GM08714 (cell line): Measurements from ENCODE around the gene FBLN7.

ENCODE experiments used
- H3K4me3 ChIP-seq: fragments of 200-500 bp; sonication (Bioruptor generic); 2 replicates; pipeline ENCODE4 v1.5.1; 2014; ENCODE audit warnings: mild to moderate bottlenecking, low read length, inconsistent platforms
- ZNF274 ChIP-seq: IDR thresholded peaks from 2 replicates; pipeline ENCODE4 v1.6.1; 2012; ENCODE audit warnings: mild to moderate bottlenecking, low read depth, low read length

FBLN7 gene

GRCh38 chr2:112159454-112159921, 21.3 kb downstream of the FBLN7 start:
- no peak overlapping the region for H3K4me3 ChIP-seq
- no peak for TF ChIP-seq ZNF274

GRCh38 chr2:112160283-112161250, 22.4 kb downstream of the FBLN7 start:
- TF ChIP-seq ZNF274 = no peak
- H3K4me3 ChIP-seq = no peak overlapping the region

GRCh38 chr2:112161431-112162145, 23.4 kb downstream of the FBLN7 start:
- no peak overlapping the region for H3K4me3 ChIP-seq
- TF ChIP-seq ZNF274 = no peak

- H3K4me3 ChIP-seq = no peak overlapping the region
- no peak for TF ChIP-seq ZNF274
Observed at GRCh38 chr2:112162341-112162740, 24.2 kb downstream of the FBLN7 start.

- no peak overlapping the region for H3K4me3 ChIP-seq
- no peak for TF ChIP-seq ZNF274
Observed at GRCh38 chr2:112162956-112163355, 24.8 kb downstream of the FBLN7 start.

DNA sequence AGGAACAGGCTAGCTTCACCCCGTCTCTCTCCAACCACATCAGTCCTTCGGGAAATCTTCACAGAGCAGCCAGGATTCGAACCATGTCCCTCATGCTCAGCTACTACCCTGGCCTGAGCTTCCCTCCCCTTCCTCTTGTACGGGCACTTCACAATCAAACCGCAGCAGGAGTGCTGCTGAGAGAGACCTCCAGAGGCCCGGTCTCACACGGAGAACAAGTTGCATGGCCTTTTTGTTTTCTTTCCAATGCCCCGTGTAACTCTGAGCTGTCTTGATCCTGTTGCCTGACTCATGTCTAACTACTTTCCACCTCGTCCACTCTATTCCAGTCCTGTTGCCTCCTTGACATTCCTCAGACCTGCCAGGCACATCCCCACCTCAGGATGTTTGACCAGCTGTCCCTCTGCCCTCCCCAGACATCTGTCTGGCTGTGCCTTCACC, 25.4 kb downstream of the FBLN7 start:
- H3K4me3 ChIP-seq = no peak overlapping the region

GRCh38 chr2:112164876-112165275, 26.7 kb downstream of the FBLN7 start:
- H3K4me3 ChIP-seq = no peak overlapping the region
- no peak for TF ChIP-seq ZNF274

More for the DNA sequence above, 25.4 kb downstream of the FBLN7 start:
- TF ChIP-seq ZNF274 = no peak

DNA sequence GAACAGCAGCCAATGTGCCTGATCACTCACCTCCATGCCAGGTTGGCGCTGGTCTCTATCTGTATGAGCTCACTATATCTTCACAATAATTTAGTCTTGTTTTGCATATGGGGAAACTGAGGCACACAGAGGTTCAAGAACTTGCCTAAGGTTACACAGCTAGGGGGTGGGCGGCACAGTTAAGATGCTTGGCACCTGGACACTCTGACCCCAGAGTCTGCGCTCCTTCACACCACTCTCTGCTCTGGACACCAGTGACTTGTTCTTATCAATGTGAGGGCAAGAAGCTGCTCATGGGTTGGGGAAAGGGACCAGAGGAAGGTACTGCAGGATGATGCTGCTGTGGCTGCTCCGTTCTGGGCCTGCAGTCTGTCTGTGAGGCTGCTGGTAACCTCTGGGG, 27.1 kb downstream of the FBLN7 start:
- no peak for TF ChIP-seq ZNF274
- H3K4me3 ChIP-seq = no peak overlapping the region

GRCh38 chr2:112166806-112167499, 28.8 kb downstream of the FBLN7 start:
- H3K4me3 ChIP-seq = no peak overlapping the region
- TF ChIP-seq ZNF274 = no peak

GRCh38 chr2:112168422-112169124, 30.4 kb downstream of the FBLN7 start:
- no peak for TF ChIP-seq ZNF274
- H3K4me3 ChIP-seq = no peak overlapping the region

GRCh38 chr2:112170495-112170894, 32.3 kb downstream of the FBLN7 start:
- no peak overlapping the region for H3K4me3 ChIP-seq
- no peak for TF ChIP-seq ZNF274

DNA sequence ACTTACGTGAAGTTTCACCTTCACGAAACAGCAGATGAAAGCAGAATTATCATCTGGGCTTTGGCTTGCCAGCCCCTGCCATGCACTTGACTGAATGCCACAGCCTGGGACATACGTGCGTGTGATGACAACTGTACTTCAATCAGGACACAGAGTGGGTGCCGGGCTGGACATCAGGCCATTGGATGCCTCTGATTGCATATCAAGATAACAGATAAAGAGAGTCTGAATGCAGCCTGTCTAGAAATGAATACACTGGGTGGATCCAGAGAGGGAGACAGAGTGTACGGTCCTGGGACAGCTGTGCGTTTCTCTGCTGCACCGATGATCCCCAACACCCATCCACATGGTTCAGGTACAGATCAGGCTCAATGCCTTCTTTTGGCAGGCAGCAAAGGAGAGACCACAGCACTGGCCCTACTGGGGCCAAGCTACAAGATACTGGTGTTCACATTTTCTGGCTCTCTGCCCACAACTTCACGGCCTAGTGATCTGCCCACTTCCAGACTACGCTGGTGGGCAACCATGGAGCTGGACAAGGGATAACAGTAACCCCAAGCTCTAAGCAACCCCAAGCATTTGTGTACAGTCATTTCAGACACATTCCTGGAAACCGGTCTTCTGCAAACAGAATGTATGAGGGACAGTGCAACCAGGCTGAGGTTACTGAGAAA, 35.6 kb downstream of the FBLN7 start:
- TF ChIP-seq ZNF274 = no peak
- H3K4me3 ChIP-seq = no peak overlapping the region

- no peak overlapping the region for H3K4me3 ChIP-seq
- TF ChIP-seq ZNF274 = no peak
Observed at GRCh38 chr2:112174383-112174782, 36.2 kb downstream of the FBLN7 start.

- no peak for TF ChIP-seq ZNF274
Observed at GRCh38 chr2:112175333-112175732, 37.1 kb downstream of the FBLN7 start.

More at GRCh38 chr2:112175333-112175732, 37.1 kb downstream of the FBLN7 start:
- no peak overlapping the region for H3K4me3 ChIP-seq
